Airway epithelial cell (primary cell): ENCODE results near the gene CFAP251. TPM values are rescaled to one million over a fixed set of nuclear protein-coding genes. Genes with fewer than 3 reads are reported as not detected.

Experiments used
- total RNA-seq: library from RNA; depleted of rRNA; stranded (reverse); fragments of >200 nt; gene quantifications from 2 replicates; pipeline ENCODE4 v1.2.3, GENCODE V29; 2015

The CFAP251 gene
- 32.1 and 37.9 TPM in 2 replicates for total RNA-seq

GRCh38 chr12:121917950-121918678 is at the start of gene CFAP251:
TSS of gene CFAP251 (plus strand) at chr12:121918592. CDS start at chr12:121921306, 2,714 bp downstream.

GRCh38 chr12:121888478-121889273 is 29.7 kb upstream of the CFAP251 start, which contains the start of gene PSMD9:
TSS of gene PSMD9 (plus strand) at chr12:121888790. CDS start at chr12:121888857, 67 bp downstream.

GRCh38 chr12:122021822-122022392 is 103.5 kb downstream of the CFAP251 start, which contains the start of gene BCL7A:
TSS of gene BCL7A (plus strand) at chr12:122021884. CDS start at chr12:122022092, 208 bp downstream.

Other genes starting within 250 kb of the CFAP251 start
- gene MORN3, start 248.9 kb upstream of the CFAP251 start, total RNA-seq: 0.21 TPM in 1 of 2 replicates, not detected in the other
- gene TMEM120B, start 205.8 kb upstream of the CFAP251 start, total RNA-seq: 4.2 and 7.4 TPM in 2 replicates
- gene RHOF, start 124.9 kb upstream of the CFAP251 start, total RNA-seq: 25.2 and 51.3 TPM in 2 replicates
- gene SETD1B, start 114.6 kb upstream of the CFAP251 start, total RNA-seq: 3.9 and 6.1 TPM in 2 replicates
- gene HPD, start 59.7 kb upstream of the CFAP251 start, total RNA-seq: not detected in 2 replicates
- gene PSMD9, start 29.8 kb upstream of the CFAP251 start, total RNA-seq: 81.9 and 95.9 TPM in 2 replicates
- 19.3 and 25.4 TPM in 2 replicates for gene BCL7A, start 103.3 kb downstream of the CFAP251 start, total RNA-seq
- 7.9 and 15.2 TPM in 2 replicates for gene MLXIP, start 160.2 kb downstream of the CFAP251 start, total RNA-seq